Measurements from ENCODE around the gene FAM219B.
"Not testable (repeated sequence)": the region's sequence is repeated elsewhere in the genome, so short reads cannot be mapped to it uniquely, and the experiment has no call there.

FAM219B gene, protein sequence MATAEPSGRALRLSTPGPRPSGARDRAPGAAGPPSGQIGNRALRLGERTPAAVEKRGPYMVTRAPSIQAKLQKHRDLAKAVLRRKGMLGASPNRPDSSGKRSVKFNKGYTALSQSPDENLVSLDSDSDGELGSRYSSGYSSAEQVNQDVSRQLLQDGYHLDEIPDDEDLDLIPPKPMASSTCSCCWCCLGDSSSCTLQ

DNA sequence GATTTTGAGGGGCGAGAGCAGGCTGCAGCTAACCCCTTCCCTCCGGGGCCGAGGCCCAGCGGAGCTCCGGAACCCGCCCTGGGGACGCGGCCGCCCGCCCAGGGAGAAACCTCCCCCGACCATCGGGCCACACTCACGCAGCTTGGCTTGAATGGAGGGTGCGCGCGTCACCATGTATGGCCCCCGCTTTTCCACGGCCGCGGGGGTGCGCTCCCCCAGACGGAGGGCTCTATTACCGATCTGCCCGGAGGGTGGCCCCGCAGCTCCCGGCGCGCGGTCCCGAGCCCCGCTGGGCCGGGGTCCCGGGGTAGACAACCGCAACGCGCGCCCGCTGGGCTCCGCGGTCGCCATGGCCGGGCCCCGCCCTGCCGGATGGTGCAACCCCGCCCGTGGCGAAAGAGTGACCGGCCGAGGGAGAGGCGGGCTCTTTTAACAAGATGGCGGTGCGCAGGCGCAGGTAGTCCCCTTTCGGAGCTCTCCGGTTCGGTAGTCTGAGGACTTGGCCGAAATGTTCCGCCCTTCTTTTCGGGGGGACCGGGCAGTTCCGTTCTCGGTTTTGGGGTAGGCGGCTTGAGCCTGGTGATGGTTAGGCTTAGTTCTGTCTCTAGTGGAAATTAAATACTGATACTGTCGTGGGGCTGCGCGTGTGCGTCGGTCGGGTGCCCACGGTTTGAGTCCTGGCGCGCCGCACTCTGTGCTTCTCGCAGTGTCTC is at the start of gene FAM219B:
FAM219B (minus strand) TSS at position 402 of the 713 bp plus-strand sequence; CDS start at position 351, 51 bp downstream.
- peak; percentile 51 to 59 for DNase-seq (ENCODE audit: low read depth in 1 of 2, low spot score in 1 of 2)

DNA sequence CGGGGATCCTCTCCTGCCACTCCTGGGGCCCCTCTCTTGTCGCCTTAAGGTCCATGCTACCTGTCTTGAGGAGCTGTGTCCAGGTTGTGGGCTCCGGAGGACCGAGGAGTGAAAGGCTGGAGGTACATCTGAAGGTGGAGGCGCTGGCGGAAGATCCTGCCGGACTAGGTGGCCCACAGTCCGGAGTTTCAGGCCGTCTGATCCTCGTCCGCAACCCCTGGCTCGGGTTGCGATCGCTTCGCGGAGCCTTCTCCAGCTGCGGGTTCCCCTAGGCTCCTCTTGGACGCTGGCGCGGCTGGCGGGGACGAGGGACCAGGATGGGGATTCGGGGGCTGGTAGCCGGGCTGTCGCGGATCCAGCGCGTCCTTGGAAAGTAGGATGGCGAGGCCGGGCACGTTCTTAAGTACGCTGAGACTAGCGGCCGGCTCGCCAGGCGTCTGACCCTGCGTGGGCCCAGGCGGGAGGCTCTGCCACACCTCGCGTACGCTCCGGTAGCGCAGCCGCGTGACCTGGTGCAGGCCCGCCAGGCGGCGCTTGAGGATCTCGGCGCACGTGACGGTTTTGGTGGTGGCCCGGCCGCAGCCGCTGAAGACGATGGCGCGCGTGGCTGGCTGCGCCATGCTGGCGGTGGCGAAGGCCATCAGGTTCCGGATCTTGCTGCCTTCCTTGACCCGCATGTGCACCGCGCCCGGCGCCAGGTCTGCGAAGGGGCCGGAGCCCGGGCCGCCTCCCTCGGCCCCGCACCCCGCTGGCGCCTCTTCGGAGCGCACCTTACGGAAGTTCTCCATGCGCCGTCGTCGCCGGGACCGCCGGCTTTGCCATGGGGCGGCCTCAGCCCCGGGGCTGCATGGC is 49.4 kb upstream of the FAM219B start:
- DNase-seq (ENCODE audit: low read depth in 1 of 2, low spot score in 1 of 2), result peak; percentile 38 to 59

DNA sequence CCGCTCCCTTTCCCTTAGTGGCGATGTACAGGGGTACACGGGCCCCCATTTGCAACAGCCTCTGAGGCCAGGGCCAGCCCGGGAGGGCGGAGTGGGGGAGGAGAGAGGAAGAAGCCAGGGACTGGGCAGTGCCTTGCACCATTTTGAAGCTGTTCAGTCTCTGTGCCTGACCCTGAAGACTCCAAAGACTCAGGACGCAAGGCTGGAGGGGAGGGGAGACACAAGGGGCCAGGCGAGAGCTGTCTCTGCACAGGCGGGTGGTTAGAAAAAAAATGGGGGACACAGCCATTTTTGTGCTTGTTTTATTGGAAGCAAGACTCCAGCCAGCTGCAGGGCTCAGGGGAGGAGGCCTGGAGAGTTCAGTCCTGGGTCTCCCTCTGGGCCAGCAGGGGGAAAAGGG is 48.4 kb upstream of the FAM219B start:
- no peak for DNase-seq (ENCODE audit: low read depth in 1 of 2, low spot score in 1 of 2)

DNA sequence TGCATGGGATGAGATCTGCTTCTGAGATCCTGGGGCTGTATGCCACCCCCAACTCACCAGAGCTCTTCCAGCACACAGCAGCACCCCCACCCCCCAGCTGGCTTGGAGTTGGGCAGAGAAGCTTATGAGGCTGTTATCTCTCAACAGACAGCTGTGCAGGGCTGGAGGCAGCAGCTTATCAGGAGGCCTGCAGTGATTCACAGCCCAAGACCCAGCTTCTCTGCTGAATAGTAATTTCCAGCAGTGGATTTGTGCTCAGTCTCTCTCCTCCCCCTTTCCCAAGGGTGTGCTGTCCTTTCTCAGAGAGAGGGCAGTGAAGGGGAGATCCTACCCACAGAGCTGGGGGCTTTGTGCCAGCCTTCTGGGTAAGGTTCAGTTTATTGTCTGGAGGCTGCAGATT is 47.9 kb upstream of the FAM219B start:
- DNase-seq (ENCODE audit: low read depth in 1 of 2, low spot score in 1 of 2), result no peak

DNA sequence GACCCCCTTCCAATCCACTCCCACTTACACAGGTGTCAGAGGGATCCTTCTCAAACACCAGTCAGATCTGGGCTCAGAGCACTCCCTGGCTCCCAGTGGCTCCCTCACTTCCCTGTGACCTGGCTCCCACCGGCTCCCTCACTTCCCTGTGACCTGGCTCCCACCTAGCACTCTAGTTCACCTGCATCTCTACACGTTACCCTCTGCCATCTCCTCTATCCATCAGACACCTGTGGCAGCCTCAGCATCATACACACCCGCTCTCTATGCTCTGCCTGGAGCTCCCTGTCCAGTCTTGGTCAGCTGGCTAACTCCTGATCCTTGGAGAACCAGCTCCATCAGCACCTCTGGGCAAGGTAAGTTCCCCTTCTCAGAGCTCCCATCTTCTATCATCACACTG is 44.4 kb upstream of the FAM219B start:
- DNase-seq (ENCODE audit: low read depth in 1 of 2, low spot score in 1 of 2), result no peak

DNA sequence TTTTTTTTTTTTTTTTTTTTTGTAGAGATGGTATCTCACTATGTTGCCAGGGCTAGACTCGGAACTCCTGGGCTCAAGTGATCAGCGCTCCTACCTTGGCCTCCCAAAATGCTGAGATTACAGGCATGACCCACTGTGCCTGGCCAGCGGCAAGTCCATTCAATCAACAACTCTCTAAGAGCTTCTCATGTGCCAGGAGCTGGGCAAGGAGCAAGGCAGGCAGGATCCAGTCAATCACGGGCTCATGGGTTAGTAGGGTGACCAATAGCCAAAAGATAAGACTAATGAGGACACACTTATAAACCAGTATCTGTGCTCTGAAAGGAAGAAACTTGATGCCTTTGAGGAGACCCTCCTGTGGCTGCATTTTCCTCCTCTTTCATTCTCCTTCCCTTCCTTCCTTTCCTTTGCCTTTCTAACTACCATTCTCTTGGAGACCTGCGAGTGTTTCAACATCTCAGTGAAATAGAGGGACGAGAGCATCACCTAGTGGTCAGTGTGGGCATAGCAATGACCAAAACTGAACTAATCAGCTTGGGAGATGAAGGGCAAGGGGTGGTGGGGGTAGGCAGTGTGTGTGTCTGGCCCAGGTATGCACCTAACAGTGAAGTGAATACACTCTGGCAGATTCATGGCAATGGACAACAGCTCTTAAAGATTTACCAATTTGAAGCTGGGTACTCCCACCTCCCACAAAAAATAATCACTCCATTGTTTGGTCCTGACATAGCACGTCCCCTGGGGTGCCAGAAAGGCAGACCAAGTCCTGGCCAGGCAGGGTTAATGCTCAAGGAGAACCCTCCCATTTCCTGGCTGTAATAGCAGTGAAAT is 43.6 kb upstream of the FAM219B start:
- DNase-seq (ENCODE audit: low read depth in 1 of 2, low spot score in 1 of 2), result peak; percentile 48 to 55

DNA sequence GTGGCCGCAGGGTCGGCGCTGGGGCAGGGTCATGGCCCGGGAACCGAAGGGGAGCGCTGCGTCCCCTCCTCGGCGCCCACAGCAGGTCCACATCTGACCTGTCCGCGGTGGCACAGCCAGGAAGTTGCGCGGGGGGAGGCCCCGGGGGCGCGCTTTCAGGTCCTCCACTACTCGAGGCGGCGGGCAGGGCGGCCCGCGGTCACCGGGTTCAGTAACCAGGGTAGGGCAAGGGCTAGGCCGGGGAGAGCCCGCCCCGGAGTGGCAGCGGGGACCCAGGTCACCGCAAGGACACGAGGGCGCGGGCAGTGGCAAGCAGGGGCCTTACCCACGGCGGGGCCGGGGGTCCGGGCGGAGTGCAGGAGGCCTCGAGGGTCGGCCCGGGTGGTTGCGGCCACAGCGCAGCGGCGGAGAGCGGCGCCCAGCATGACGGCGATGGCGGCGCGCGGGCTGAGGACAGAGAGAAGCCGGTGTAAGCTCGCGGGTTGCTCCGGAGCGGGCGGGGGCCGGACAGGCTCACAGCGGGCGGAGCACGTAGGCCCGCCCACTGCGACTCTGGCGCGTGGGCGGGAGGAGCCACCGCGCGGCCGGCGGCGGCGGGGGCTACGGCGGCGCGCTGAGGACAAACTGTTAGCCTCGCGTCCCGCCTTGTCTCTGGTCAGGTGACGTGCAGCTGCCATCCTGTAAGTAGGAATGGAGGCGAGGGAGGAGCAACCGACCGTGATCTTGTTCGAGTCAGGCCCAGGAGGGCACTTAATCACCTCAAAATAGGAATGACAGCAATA is 31.1 kb upstream of the FAM219B start, which contains the start of gene COX5A:
COX5A (minus strand) TSS at position 484 of the 782 bp plus-strand sequence; CDS start at position 425, 59 bp downstream.
- DNase-seq (ENCODE audit: low read depth in 1 of 2, low spot score in 1 of 2), result peak; percentile 83 to 85

DNA sequence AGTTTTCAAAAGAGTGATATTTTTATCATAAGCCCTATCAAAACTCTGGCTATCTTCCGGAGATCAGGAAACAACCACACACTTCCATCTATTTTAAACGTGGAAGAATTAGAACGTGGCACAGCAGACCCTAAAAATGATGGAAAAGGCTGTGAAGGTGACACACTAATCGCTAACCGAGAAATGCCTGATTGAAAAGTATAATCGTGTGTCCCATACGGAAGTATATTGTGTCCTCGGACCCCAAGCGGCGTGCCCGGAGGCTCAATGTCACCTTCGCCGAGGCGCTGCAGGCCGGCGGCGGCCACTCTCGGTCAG is 30.6 kb upstream of the FAM219B start:
- no peak for DNase-seq (ENCODE audit: low read depth in 1 of 2, low spot score in 1 of 2)

DNA sequence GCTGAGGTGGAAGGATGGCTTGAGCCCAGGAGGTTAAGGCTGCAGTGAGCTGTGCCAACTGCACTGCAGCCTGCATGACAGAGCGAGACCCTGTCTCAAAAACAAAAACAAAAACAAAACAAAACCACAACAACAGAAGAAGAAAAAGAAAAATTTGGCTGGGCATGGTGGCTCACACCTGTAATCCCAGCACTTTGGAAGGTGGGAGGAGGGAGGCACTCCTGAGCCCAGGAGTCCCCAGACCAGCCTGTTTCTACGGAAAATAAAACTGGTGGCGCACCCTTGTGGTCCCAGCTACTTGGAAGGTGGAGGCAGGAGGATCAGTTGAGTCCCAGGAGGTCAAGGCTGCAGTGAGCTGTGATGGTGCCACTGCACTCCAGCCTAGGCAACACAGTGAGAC is 28.5 kb upstream of the FAM219B start:
- not testable (repeated sequence) for DNase-seq (ENCODE audit: low read depth in 1 of 2, low spot score in 1 of 2)

DNA sequence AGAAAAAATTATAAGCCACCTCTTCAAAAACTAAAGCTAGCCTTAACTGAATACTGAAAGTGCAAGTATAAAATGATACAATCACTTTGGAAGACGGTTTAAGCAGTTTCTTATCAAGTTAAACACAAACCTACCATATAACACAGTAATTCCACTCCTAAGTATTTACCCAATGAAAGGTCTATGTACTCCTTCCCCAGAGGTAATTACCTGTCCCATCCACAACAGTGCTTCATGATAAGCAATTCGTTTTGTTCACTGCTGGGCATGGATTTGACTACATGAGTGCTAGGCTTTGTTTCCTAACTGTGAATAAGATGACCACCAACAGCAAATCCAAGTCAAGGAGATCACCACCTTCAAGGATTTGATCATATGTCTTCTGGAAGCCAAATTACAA is 26.9 kb upstream of the FAM219B start:
- DNase-seq (ENCODE audit: low read depth in 1 of 2, low spot score in 1 of 2), result no peak

DNA sequence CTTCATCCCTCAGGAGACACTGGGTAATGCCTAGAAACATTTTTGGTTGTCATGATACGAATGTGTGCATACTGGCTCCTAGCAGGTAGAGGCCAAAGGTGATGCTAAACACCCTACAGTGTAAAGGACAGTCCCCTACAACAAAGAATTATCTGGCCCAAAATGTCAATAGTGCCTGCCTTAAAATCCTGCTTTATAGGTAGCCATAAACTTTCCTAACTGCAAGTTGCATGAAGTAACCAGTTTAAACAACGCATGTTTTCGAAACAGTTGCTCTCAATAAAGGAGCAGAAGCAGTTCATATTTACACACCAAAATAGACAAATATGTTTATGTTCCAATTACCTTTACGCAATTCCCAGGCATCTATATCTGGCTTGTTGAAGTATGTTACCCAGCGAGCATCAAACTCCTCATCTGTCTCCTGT is 22.1 kb upstream of the FAM219B start:
- no peak for DNase-seq (ENCODE audit: low read depth in 1 of 2, low spot score in 1 of 2)

DNA sequence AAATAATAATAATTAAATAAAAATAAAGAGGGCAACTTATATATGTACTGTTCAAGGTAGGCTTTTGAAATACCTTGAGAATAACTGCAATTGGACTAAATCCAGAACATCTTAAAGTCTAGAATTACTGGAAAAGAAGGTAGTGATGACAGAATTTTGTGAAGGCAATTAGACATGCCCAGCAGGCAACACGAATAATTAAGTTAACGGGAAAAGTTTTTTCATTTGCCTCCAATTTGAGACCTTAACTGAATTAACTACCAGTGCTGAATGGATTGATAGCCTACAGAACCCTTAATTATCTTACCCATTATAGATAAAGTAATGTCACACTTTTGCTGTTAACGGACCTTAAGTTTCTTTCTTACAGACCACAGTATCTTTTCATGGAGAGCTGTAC is 17.9 kb upstream of the FAM219B start:
- no peak for DNase-seq (ENCODE audit: low read depth in 1 of 2, low spot score in 1 of 2)

DNA sequence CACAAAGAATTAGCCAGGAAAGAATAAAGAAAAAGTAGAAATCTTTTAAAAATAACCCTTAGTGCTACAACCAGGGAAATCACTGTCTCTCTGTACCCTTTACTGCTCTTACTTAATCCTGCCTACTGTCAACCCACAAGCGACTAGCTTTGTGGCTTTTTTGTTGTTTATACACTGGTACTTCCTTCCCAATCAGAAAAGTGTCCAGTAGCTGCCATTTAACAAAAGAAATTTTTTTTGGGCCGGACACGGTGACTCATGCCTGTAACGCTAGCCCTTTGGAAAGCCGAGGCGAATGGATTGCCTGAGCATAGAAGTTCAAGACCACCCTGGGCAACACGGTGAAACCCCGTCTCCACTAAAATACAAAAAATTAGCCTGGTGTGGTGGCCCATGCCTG is 13.8 kb upstream of the FAM219B start:
- DNase-seq (ENCODE audit: low read depth in 1 of 2, low spot score in 1 of 2), result no peak

DNA sequence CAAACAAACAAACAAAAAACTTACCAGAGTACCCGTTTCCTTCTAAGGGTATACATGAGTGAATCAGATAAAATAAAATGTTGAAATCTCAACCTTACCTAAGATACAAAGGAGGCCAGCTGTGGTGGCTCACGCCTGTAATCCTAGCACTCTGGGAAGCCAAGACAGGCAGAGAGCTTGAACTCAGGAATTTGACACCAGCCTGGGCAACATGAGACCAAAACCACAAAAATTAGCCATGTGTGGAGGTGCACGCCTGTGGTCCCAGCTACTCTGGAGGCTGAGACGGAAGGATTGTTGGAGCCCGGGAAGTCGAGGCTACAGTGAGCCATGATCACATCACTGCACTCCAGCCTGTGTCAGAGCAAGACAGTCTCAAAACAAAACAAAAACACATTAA is 11.0 kb upstream of the FAM219B start:
- no peak for DNase-seq (ENCODE audit: low read depth in 1 of 2, low spot score in 1 of 2)

DNA sequence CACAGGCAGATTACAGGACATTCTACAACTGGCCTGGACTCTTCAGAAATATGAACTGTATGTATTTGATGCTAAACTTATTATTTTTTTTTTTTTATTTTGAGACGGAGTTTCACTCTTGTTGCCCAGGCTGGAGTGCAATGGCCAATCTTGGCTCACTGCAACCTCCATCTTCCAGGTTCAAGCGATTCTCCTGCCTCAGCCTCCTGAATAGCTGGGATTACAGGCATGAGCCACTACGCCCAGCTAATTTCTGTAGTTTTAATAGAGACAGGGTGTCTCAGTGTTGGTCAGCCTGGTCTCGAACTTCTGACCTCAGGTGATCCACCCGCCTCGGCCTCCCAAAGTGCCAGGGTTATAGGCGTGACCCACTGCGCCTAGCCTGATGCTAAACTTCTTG is 7.1 kb upstream of the FAM219B start:
- not testable (repeated sequence) for DNase-seq (ENCODE audit: low read depth in 1 of 2, low spot score in 1 of 2)

DNA sequence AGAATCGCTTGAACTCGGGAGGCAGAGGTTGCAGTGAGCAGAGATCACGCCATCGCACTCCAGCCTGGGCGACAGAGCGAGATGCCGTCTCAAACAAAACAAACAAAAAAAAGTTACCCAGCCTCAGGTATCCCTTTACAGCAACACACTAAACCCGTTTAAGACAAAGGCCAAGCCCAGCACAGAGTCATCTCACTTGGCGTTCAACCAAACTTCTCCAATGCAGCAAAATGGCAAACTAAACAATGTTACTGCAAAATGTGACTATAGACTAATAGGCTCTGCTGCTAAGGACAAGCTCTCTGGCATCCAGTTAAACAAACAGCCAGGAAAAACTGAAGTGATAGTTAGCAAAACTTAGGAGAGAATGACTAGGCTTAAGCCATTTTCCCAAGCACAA is 6.4 kb upstream of the FAM219B start:
- DNase-seq (ENCODE audit: low read depth in 1 of 2, low spot score in 1 of 2), result no peak

DNA sequence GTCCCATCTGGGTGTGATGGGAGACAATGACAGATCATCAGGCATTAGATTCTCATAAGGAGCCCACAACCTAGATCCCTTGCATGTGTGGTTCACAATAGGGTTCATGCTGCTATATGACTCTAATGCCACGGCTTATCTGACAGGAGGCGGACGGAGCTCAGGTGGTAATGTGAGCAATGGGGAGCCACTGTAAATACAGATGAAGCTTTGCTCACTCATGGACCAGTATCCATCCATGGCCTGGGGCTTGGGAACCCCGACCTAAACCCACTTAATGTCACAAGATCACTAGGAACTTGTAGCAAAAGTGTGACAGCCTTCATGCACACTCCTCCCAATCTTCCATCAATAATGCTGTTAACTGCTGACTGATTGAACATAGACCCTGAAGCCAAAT is 2.0 kb upstream of the FAM219B start:
- no peak for DNase-seq (ENCODE audit: low read depth in 1 of 2, low spot score in 1 of 2)

DNA sequence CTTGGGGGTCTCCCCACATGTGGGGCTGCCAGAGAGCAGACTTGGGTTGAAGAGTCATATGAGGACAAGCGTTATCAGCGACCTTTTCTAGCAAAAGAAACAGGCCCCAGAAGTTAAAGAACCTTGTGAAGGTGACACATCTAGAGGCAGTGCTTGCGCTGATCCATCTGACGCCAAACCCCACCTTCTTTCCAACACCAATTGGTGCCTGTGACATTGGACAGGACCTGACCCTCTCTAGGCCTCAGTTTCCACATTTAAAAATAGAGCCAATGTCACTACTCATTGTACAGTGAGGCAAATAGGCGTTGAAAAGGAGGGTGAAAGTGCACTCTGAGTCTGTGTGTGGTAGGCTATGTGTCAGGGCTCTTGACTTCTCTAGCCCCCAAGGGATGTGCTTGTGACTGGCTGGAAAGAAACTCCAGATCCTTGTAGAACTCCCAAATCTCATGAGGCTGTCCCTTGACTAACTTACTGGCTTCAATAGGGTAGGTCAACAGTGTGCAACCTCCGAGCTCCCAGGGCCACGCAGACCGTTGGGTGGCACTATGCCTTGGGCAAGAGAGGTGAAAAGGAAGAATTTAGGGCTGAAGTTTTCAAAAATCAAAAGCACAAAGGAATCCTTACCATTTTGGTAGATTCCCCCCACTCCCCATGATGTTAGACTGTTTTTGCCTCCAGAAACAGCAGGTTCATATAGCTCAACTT is 666 bp upstream of the FAM219B start:
- DNase-seq (ENCODE audit: low read depth in 1 of 2, low spot score in 1 of 2), result no peak

DNA sequence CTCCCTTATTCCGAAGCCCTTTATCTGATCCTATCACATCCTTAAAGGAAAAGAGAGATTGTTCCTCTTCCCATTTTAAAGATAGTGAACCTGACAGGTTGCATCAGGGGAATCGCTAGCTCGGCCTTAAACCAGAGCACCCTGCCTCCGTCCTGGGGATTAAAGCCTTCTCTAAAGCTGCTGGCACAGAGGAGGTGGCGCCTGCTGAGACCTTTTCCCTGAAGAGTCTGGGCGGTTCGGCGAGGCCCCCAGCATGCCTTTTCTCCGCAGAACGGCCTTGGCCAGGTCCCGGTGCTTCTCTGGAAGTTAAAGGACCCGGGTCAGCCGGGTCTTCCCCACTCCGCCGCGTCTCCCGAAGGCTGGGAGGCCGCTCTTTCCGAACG is 593 bp downstream of the FAM219B start:
- peak; percentile 6 to 18 for DNase-seq (ENCODE audit: low read depth in 1 of 2, low spot score in 1 of 2)

Data from stimulated activated CD4-positive, alpha-beta T cell treated with anti-CD3 and anti-CD28 coated beads, Interleukin-15, amount 100 ng/mL, for 1 hour (primary cell).